HL-60 (cell line): Measurements from ENCODE around the gene FADS3.

ENCODE experiments used
- DNase-seq, 2 experiments: peaks; one replicate each; pipeline ENCODE4 v3.0.0-alpha.2; 2010 to 2020; ENCODE audit warnings: low read depth in 1 of 2, low spot score in 1 of 2
- H3K27ac ChIP-seq: fragments of 250-450 bp; sonication (Bioruptor Pico); replicated peaks from 2 replicates; pipeline ENCODE4 v1.5.1; 2020; ENCODE audit warnings: mild to moderate bottlenecking, moderate library complexity
- H3K27me3 ChIP-seq: fragments of 250-450 bp; sonication (Bioruptor Pico); 2 replicates; pipeline ENCODE4 v1.5.1; 2021; ENCODE audit warnings: mild to moderate bottlenecking, moderate library complexity; ENCODE audit not compliant: insufficient read depth, poor library complexity, severe bottlenecking
- H3K4me3 ChIP-seq: replicated peaks from 2 replicates; pipeline ENCODE4 v1.5.1; 2011; ENCODE audit warnings: mild to moderate bottlenecking, control low read depth, low read length; ENCODE audit not compliant: insufficient read depth
- CTCF ChIP-seq: IDR thresholded peaks from one replicate; pipeline ENCODE4 v1.5.1; 2011; ENCODE audit warnings: low read length, control low read depth, inconsistent platforms; ENCODE audit not compliant: insufficient read depth
- GABPA ChIP-seq: IDR thresholded peaks from 2 replicates; pipeline ENCODE4 v1.6.1; 2012; ENCODE audit warnings: low read depth
- POLR2AphosphoS5 ChIP-seq: IDR thresholded peaks from 2 replicates; pipeline ENCODE4 v1.6.1; 2012; ENCODE audit warnings: low read depth
- REST ChIP-seq: IDR thresholded peaks from 2 replicates; pipeline ENCODE4 v1.6.1; 2012; ENCODE audit warnings: low read depth; ENCODE audit not compliant: insufficient replicate concordance
- SPI1 ChIP-seq: IDR thresholded peaks from 2 replicates; pipeline ENCODE4 v1.6.1; 2012; ENCODE audit warnings: low read depth, mild to moderate bottlenecking, borderline replicate concordance

FADS3 gene

GRCh38 chr11:61879152-61879551 is 12.2 kb downstream of the FADS3 start:
- no peak overlapping the region for H3K27ac ChIP-seq
- no peak overlapping the region for H3K4me3 ChIP-seq
- no peak for DNase-seq
- TF ChIP-seq GABPA: no peak
- TF ChIP-seq REST: no peak
- no peak for TF ChIP-seq SPI1
- no peak for TF ChIP-seq POLR2AphosphoS5
- TF ChIP-seq CTCF: no peak
- no peaks in the 10 kb centered on the region for H3K27me3 ChIP-seq

- Histone ChIP-seq H3K4me3 (no peak overlapping the region), H3K27me3 (peaks cover 9% of the 10 kb centered on the region), H3K27ac (no peak overlapping the region)
- TF ChIP-seq SPI1 (no peak), CTCF (no peak), GABPA (no peak), REST (no peak), POLR2AphosphoS5 (no peak)
- DNase-seq: no peak
These were observed 15.6 kb downstream of the FADS3 start for GRCh38 chr11:61875698-61876097.

GRCh38 chr11:61874853-61875252 is 16.5 kb downstream of the FADS3 start:
- Histone ChIP-seq H3K27ac (no peak overlapping the region), H3K27me3 (peaks cover 9% of the 10 kb centered on the region), H3K4me3 (no peak overlapping the region)
- DNase-seq: no peak
- no peak for TF ChIP-seq CTCF
- TF ChIP-seq SPI1: no peak
- TF ChIP-seq REST: no peak
- no peak for TF ChIP-seq GABPA
